Measurements from ENCODE around the gene MBNL1. TPM values are rescaled to one million over a fixed set of nuclear protein-coding genes. Genes with fewer than 3 reads are reported as not detected.

The MBNL1 gene
- total and polyA plus RNA-seq, 8 donors: 25.7 to 379 (median 155) TPM

DNA sequence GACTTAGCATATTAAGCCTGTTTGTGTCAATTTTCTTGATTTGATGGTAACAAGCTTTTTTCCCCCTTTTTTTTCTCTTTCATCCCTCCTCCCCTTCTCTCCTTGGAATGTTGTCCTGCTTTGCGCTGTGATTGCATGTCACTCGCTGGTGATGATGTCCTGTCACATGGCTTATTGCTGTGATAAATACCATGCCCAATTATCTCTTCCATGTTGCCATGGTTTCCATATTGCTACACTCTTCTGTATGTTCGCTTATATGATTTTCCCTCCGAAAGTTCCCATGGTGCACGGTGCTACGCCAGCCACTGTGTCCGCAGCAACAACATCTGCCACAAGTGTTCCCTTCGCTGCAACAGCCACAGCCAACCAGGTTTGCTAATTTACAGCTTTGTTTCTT, 187.3 kb downstream of the MBNL1 start:
- DNase-seq: no peak
- H3K9me3 ChIP-seq: no peaks in the 10 kb centered on the region
- H3K4me1 ChIP-seq: peaks cover 0 to 60% (median 17%) of the 10 kb centered on the region in 4 donors
- intact Hi-C loops (cut with DNase I; ENCODE audit: low total_unique reads): no loop called here
- H3K27me3 ChIP-seq: no peaks in the 10 kb centered on the region
- TF ChIP-seq POLR2A (IDR thresholded peaks at IDR 0.05) (no peak), POLR2AphosphoS5 (IDR thresholded peaks at IDR 0.05) (no peak), EP300 (IDR thresholded peaks at IDR 0.05) (no peak)
- TF ChIP-seq, protein P1, sequence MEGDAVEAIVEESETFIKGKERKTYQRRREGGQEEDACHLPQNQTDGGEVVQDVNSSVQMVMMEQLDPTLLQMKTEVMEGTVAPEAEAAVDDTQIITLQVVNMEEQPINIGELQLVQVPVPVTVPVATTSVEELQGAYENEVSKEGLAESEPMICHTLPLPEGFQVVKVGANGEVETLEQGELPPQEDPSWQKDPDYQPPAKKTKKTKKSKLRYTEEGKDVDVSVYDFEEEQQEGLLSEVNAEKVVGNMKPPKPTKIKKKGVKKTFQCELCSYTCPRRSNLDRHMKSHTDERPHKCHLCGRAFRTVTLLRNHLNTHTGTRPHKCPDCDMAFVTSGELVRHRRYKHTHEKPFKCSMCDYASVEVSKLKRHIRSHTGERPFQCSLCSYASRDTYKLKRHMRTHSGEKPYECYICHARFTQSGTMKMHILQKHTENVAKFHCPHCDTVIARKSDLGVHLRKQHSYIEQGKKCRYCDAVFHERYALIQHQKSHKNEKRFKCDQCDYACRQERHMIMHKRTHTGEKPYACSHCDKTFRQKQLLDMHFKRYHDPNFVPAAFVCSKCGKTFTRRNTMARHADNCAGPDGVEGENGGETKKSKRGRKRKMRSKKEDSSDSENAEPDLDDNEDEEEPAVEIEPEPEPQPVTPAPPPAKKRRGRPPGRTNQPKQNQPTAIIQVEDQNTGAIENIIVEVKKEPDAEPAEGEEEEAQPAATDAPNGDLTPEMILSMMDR (IDR thresholded peaks at IDR 0.05): no peak
- H3K36me3 ChIP-seq: peaks cover 7 to 58% (median 52%) of the 10 kb centered on the region in 4 donors
- no peak overlapping the region for H3K27ac ChIP-seq
- 96 to 100% (median 99%) methylated on average over 8 of the region's 8 CpGs for WGBS, 5 donors
- no peak overlapping the region for H3K4me3 ChIP-seq

DNA sequence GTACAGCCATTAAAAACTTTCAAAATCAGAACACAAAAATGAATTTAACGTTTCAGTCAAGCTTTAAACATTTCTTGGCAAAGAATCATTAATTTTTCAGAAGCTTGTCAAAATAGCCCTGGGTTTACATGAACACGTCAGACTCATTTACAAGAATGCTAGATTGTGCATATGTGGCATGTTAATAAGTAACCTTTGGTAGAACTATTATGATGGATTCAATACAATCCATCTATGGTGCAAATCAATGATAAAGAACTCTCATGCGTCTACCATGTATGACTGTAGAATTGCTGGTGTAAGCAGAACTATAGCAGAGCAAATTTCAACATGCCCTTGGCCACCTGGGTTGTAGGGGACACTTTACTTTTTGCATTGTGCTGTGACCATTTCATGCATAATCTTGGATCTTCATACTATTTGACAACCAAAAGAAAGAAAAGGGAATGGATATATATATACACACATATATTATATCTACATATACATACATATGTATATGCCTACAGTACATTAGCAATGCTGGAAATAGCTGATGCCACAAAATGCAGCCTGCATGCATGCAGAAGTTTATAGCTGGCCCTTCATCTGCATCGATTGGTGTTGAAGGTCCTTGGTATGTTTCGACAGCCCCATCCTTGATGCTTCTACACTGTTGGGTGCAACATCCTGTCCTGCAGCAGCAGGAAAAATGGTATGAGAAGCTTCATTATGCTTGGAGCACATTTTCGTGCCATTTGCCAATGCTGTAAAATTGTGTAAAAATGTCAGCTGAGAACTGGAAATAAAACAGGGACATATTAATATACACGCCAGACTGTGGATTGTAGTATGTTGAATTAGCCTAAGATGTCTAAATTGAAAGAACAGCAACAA, 189.0 kb downstream of the MBNL1 start:
- Histone ChIP-seq H3K9me3 (no peaks in the 10 kb centered on the region), H3K4me3 (no peak overlapping the region), H3K4me1 (peaks cover 0 to 52% (median 21%) of the 10 kb centered on the region in 4 donors), H3K36me3 (peaks cover 7 to 59% (median 51%) of the 10 kb centered on the region in 4 donors), H3K27me3 (no peaks in the 10 kb centered on the region), H3K27ac (no peak overlapping the region)
- intact Hi-C loops (cut with DNase I; ENCODE audit: low total_unique reads): no loop called here
- DNase-seq: no peak
- no peak for TF ChIP-seq POLR2A (IDR thresholded peaks at IDR 0.05)
- 78 to 85% (median 78%) methylated on average over 7 of the region's 7 CpGs for WGBS, 5 donors

DNA sequence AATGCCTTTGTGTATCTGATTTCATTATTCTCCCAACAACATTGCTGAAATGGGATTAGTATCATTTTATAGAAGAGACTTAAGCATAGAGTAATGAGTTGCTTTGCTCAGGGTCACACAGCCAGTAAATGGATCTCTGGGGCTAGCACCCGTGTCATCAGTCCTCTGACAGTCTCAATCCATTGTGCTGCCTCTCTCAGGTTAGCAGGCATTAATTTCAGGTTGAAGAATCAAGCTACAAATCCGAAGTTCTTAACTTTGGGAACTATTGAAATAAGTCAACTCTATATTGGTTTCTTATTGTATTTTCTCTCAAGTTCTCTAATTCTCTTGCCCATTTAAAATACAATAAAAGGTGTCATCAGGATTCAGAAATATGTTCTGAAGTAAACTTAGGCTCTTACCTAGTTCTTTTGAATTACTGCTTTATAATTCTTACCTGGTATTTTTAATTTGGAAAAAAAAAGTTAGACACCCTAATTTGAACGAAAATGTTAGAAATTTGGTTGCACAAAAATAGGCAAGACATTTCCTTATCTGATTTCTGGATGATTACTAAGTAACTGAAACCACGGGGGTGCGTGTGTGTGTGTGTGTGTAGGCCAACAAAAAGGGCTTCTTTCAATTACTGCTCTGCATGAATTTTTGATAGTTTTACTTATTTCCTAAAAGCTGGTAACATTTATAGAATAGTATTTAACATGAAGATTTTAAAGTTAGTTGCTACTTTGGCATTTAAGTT, 189.8 kb downstream of the MBNL1 start:
- H3K4me1 ChIP-seq: peaks cover 0 to 48% (median 22%) of the 10 kb centered on the region in 4 donors
- no peak overlapping the region for H3K4me3 ChIP-seq
- no peak for DNase-seq
- no peaks in the 10 kb centered on the region for H3K9me3 ChIP-seq
- H3K36me3 ChIP-seq: peaks cover 7 to 62% (median 54%) of the 10 kb centered on the region in 4 donors
- no peaks in the 10 kb centered on the region for H3K27me3 ChIP-seq
- TF ChIP-seq POLR2A (IDR thresholded peaks at IDR 0.05): no peak
- no peak for TF ChIP-seq POLR2AphosphoS5 (IDR thresholded peaks at IDR 0.05)
- TF ChIP-seq EP300 (IDR thresholded peaks at IDR 0.05): no peak
- TF ChIP-seq, protein P1 (IDR thresholded peaks at IDR 0.05): no peak
- no peak overlapping the region for H3K27ac ChIP-seq
- WGBS, 5 donors: 67 to 76% (median 71%) methylated on average over 5 of the region's 5 CpGs
- intact Hi-C loops (cut with DNase I; ENCODE audit: low total_unique reads): no loop called here

DNA sequence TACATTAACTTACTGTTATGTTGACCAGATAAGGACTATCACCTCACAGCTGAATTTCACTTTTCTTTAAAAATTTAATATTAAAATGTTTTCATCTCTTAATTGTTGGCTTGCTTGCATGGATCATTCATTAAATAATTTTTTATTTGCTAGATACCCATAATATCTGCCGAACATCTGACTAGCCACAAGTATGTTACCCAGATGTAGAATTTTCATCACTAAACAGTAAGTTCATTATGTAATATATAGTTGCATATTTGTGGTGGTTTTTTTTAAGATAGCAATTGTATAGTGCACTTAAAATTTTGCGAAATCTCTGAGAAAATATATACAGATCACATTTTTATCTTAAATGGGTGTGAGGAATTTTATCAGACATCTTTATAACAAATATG, 190.4 kb downstream of the MBNL1 start:
- H3K4me1 ChIP-seq: peaks cover 0 to 47% (median 19%) of the 10 kb centered on the region in 4 donors
- 87 to 94% (median 94%) methylated on average over 2 of the region's 2 CpGs for WGBS, 5 donors
- H3K36me3 ChIP-seq: peaks cover 7 to 66% (median 55%) of the 10 kb centered on the region in 4 donors
- H3K9me3 ChIP-seq: no peaks in the 10 kb centered on the region
- TF ChIP-seq POLR2AphosphoS5 (IDR thresholded peaks at IDR 0.05): no peak
- no peaks in the 10 kb centered on the region for H3K27me3 ChIP-seq
- intact Hi-C loops (cut with DNase I; ENCODE audit: low total_unique reads): no loop called here
- no peak overlapping the region for H3K27ac ChIP-seq
- H3K4me3 ChIP-seq: no peak overlapping the region
- DNase-seq: no peak

DNA sequence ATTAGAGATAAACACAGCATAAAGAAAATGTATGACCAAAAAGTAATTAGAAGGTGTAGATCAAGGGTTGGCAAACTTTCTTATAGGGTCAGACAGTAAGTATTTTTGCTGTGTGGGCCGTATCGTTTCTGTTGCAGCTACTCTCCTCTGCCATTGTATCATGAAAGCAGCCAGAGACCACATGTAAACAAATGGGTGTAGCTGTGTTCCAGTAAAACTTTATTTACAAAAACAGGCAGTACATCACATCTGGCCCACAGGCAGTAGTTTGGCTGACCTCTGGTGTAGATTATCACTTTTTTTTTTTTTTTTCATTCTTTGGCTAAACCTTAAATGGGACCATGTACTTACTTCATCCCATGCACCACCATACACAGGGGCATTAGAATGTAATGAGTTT, 190.8 kb downstream of the MBNL1 start:
- WGBS, 5 donors: 69 to 91% (median 77%) methylated on average over 2 of the region's 2 CpGs

More for the DNA sequence above, 190.8 kb downstream of the MBNL1 start:
- Histone ChIP-seq H3K36me3 (peaks cover 7 to 68% (median 55%) of the 10 kb centered on the region in 4 donors), H3K9me3 (no peaks in the 10 kb centered on the region), H3K4me3 (no peak overlapping the region), H3K27me3 (no peaks in the 10 kb centered on the region), H3K27ac (no peak overlapping the region), H3K4me1 (peaks cover 0 to 47% (median 18%) of the 10 kb centered on the region in 4 donors)
- TF ChIP-seq POLR2A (IDR thresholded peaks at IDR 0.05) (no peak), POLR2AphosphoS5 (IDR thresholded peaks at IDR 0.05) (no peak)
- TF ChIP-seq, protein P1 (IDR thresholded peaks at IDR 0.05): no peak
- intact Hi-C loops (cut with DNase I; ENCODE audit: low total_unique reads): no loop called here
- DNase-seq: no peak
